ENCODE results near the gene OR10H5.
A peak's percentile ranks its signal among the peaks of the same experiment; 100 is the strongest.
"Not testable (repeated sequence)": the region's sequence is repeated elsewhere in the genome, so short reads cannot be mapped to it uniquely, and the experiment has no call there.

The OR10H5 gene

GRCh38 chr19:15812060-15812722 is 24.7 kb downstream of the OR10H5 start:
- DNase-seq = no peak

GRCh38 chr19:15813916-15814315 is 26.5 kb downstream of the OR10H5 start:
- DNase-seq = no peak

- DNase-seq = no peak
Measured at GRCh38 chr19:15815306-15815705, 27.8 kb downstream of the OR10H5 start, which contains the start of gene OR10H1. TSS of gene OR10H1 (minus strand) at chr19:15815664. CDS start at chr19:15808037, 7,627 bp downstream.

GRCh38 chr19:15820646-15821045 is 33.2 kb downstream of the OR10H5 start:
- DNase-seq = no peak

GRCh38 chr19:15825753-15826152 is 38.3 kb downstream of the OR10H5 start:
- no peak for DNase-seq

GRCh38 chr19:15828121-15828610 is 40.7 kb downstream of the OR10H5 start:
- DNase-seq = no peak

- not testable (repeated sequence) for DNase-seq
Measured at GRCh38 chr19:15828611-15829305, 41.3 kb downstream of the OR10H5 start.

- no peak for DNase-seq
Measured at GRCh38 chr19:15829306-15829698, 41.8 kb downstream of the OR10H5 start.

GRCh38 chr19:15829786-15830185 is 42.3 kb downstream of the OR10H5 start:
- DNase-seq = no peak

- no peak for DNase-seq
Measured at GRCh38 chr19:15831626-15832025, 44.2 kb downstream of the OR10H5 start.

- DNase-seq = not testable (repeated sequence)
Measured at GRCh38 chr19:15834232-15834631, 46.8 kb downstream of the OR10H5 start.

GRCh38 chr19:15835565-15836329 is 48.3 kb downstream of the OR10H5 start:
- not testable (repeated sequence) for DNase-seq

- DNase-seq = peak; percentile 99
Measured at GRCh38 chr19:15836330-15837220, 49.1 kb downstream of the OR10H5 start.

GRCh38 chr19:15837221-15837731 is 49.8 kb downstream of the OR10H5 start:
- DNase-seq = no peak

- DNase-seq = no peak
Measured at GRCh38 chr19:15838351-15838750, 50.9 kb downstream of the OR10H5 start.

GRCh38 chr19:15839888-15840287 is 52.4 kb downstream of the OR10H5 start:
- DNase-seq = not testable (repeated sequence)

- DNase-seq = no peak
Measured at GRCh38 chr19:15840833-15841232, 53.4 kb downstream of the OR10H5 start.

GRCh38 chr19:15841875-15842569 is 54.6 kb downstream of the OR10H5 start:
- no peak for DNase-seq

GRCh38 chr19:15843203-15843893 is 55.9 kb downstream of the OR10H5 start:
- no peak for DNase-seq

GRCh38 chr19:15843894-15844222 is 56.4 kb downstream of the OR10H5 start:
- DNase-seq = not testable (repeated sequence)

- no peak for DNase-seq
Measured at GRCh38 chr19:15846923-15847322, 59.5 kb downstream of the OR10H5 start.
